ENCODE measurements around the gene KDM5B. TPM values are rescaled to one million over a fixed set of nuclear protein-coding genes. Genes with fewer than 3 reads are reported as not detected.
"Not testable (repeated sequence)": the region's sequence is repeated elsewhere in the genome, so short reads cannot be mapped to it uniquely, and the experiment has no call there.

Gene KDM5B
- total RNA-seq, 1 experiment from 2014 or later = not detected

DNA sequence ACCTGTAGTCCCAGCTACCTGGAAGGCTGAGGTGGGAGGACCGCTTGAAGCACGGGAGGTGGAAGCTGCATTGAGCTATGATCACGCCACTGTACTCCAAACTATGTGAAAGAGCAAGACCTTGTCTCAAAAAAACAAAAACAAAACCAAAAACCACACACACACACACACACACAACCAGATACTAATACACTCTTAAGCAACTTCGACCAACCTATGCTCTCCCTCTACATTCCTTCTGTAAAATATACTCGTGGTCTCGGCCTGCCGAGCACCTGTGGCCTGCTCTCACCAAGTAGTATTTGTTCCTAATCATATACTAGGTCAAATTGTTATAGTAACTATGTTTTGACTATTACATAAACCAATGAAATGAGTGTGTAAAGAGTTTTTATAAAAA is 84.5 kb downstream of the KDM5B start:
- Histone ChIP-seq H3K9me2 (replicated peaks; ENCODE audit: insufficient read depth, low read length) (no peaks in the 10 kb centered on the region), H3K9ac (ENCODE audit: low read length) (no peak overlapping the region), H2AFZ (ENCODE audit: low read length) (no peak overlapping the region), H4K20me1 (ENCODE audit: insufficient read depth, low read depth, low read length) (no peaks in the 10 kb centered on the region), H3K36me3 (ENCODE audit: insufficient read depth, low read length) (no peaks in the 10 kb centered on the region), H3K27ac (ENCODE audit: low read length) (no peak overlapping the region), H3K9me3 (ENCODE audit: low read length) (no peaks in the 10 kb centered on the region), H3K27me3 (ENCODE audit: low read length) (no peaks in the 10 kb centered on the region), H3K4me3 (ENCODE audit: low read length) (no peak overlapping the region), H3K4me2 (ENCODE audit: low read depth, low read length, poor library complexity, severe bottlenecking) (no peak overlapping the region), H3K4me1 (ENCODE audit: low read length) (no peaks in the 10 kb centered on the region), H3K79me2 (ENCODE audit: low read length) (no peaks in the 10 kb centered on the region)
- DNase-seq = no peak

DNA sequence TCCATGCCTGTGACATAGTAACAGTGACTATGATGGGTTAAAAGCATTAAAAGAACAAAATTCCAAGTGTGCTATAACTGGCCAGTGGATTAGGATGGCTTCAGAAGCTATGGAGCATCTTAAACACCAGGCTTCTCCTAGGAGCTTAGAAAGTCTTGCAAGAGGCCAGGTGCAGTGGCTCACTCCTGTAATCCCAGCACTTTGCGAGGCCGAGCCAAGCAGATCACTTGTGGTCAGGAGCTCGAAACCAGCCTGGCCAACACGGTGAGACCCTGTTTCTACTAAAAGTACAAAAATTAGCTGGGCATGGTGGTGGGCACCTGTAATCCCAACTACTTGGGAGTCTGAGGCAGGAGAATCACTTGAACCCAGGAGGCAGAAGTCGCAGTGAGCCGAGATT is 85.2 kb downstream of the KDM5B start:
- not testable (repeated sequence) for H3K9me3 ChIP-seq (ENCODE audit: low read length); H3K9me2 ChIP-seq (replicated peaks; ENCODE audit: insufficient read depth, low read length)

DNA sequence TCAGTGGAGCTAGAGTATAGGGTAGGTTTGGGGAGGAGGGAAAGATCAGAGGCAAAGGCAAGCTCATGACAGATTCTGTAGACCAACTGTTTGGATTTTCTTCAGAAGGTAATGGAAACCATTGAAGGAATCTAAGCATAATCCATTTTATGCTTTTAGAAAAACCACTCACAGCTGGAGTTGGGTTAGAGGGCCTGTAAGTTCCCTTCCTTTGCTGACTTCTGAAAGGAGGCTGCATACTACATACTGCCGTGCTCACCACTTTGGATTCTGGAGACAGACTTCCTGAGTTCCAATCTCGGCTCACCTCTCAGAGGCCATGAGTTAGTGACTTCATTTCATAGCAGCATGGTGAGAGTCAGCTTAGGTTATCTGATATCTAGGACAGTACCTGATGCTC is 91.6 kb downstream of the KDM5B start:
- Histone ChIP-seq H2AFZ (ENCODE audit: low read length) (no peak overlapping the region), H3K27ac (ENCODE audit: low read length) (no peak overlapping the region), H3K79me2 (ENCODE audit: low read length) (no peaks in the 10 kb centered on the region), H3K4me1 (ENCODE audit: low read length) (no peaks in the 10 kb centered on the region), H3K27me3 (ENCODE audit: low read length) (no peaks in the 10 kb centered on the region), H3K36me3 (ENCODE audit: insufficient read depth, low read length) (no peaks in the 10 kb centered on the region), H3K4me3 (ENCODE audit: low read length) (no peak overlapping the region), H3K9ac (ENCODE audit: low read length) (no peak overlapping the region), H4K20me1 (ENCODE audit: insufficient read depth, low read depth, low read length) (0 out of 2 replicates have a peak, but pooled peaks cover 3% of the 10 kb centered on the region), H3K4me2 (ENCODE audit: low read depth, low read length, poor library complexity, severe bottlenecking) (no peak overlapping the region), H3K9me2 (replicated peaks; ENCODE audit: insufficient read depth, low read length) (no peaks in the 10 kb centered on the region), H3K9me3 (ENCODE audit: low read length) (no peaks in the 10 kb centered on the region)
- no peak for DNase-seq

More for the DNA sequence above, 85.2 kb downstream of the KDM5B start:
- H3K79me2 ChIP-seq (ENCODE audit: low read length); H4K20me1 ChIP-seq (ENCODE audit: insufficient read depth, low read depth, low read length); H3K4me1 ChIP-seq (ENCODE audit: low read length); H3K27me3 ChIP-seq (ENCODE audit: low read length); H3K9ac ChIP-seq (ENCODE audit: low read length); H3K4me3 ChIP-seq (ENCODE audit: low read length); H2AFZ ChIP-seq (ENCODE audit: low read length); H3K27ac ChIP-seq (ENCODE audit: low read length); H3K36me3 ChIP-seq (ENCODE audit: insufficient read depth, low read length); H3K4me2 ChIP-seq (ENCODE audit: low read depth, low read length, poor library complexity, severe bottlenecking); DNase-seq: not testable (repeated sequence)

DNA sequence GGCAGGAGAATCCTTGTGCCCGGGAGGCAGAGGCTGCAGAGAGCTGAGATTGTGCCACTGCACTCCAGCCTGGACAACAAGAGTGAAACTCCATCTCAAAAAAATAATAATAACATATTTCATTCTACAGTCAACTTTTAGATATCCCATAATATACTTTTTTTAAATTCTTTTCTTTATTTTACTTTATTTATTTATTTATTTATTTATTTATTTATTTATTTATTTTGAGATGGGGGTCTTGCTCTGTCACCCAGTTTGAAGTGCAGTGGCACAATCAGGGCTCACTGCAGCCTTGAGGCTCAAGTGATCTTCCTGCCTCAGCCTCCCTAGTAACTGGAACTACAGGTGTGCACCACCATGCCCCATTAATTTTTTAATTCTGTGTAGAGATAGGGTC is 94.0 kb downstream of the KDM5B start:
- DNase-seq; H2AFZ ChIP-seq (ENCODE audit: low read length); H4K20me1 ChIP-seq (ENCODE audit: insufficient read depth, low read depth, low read length); H3K4me3 ChIP-seq (ENCODE audit: low read length); H3K79me2 ChIP-seq (ENCODE audit: low read length); H3K9ac ChIP-seq (ENCODE audit: low read length); H3K27ac ChIP-seq (ENCODE audit: low read length); H3K9me2 ChIP-seq (replicated peaks; ENCODE audit: insufficient read depth, low read length); H3K36me3 ChIP-seq (ENCODE audit: insufficient read depth, low read length); H3K27me3 ChIP-seq (ENCODE audit: low read length); H3K9me3 ChIP-seq (ENCODE audit: low read length); H3K4me1 ChIP-seq (ENCODE audit: low read length); H3K4me2 ChIP-seq (ENCODE audit: low read depth, low read length, poor library complexity, severe bottlenecking): not testable (repeated sequence)

DNA sequence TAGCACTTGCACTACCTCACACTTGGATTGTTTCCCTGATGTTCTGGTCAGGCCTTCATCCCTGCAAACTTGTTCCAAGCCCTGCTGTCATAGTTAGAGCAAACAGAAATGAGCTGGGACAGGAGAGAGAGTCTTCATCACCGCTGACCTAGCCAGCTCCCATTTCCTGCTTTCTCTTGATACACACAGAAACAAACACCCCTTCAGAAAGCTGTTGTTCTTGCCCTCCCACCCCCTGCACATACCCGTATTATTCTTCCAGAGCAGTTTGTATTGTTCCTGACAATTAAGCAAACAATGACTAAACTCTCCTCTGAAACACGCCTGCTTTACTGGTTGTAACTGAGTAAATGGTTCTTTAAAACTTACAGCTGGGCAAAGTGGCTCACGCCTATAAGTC is 95.1 kb downstream of the KDM5B start:
- H3K9me3 ChIP-seq (ENCODE audit: low read length) = no peaks in the 10 kb centered on the region
- H3K4me2 ChIP-seq (ENCODE audit: low read depth, low read length, poor library complexity, severe bottlenecking) = no peak overlapping the region
- H3K9me2 ChIP-seq (replicated peaks; ENCODE audit: insufficient read depth, low read length) = no peaks in the 10 kb centered on the region
- H3K4me1 ChIP-seq (ENCODE audit: low read length) = no peaks in the 10 kb centered on the region
- no peaks in the 10 kb centered on the region for H3K79me2 ChIP-seq (ENCODE audit: low read length)
- H3K9ac ChIP-seq (ENCODE audit: low read length) = no peak overlapping the region
- H4K20me1 ChIP-seq (ENCODE audit: insufficient read depth, low read depth, low read length) = 0 out of 2 replicates have a peak, but pooled peaks cover 3% of the 10 kb centered on the region
- no peaks in the 10 kb centered on the region for H3K27me3 ChIP-seq (ENCODE audit: low read length)
- H3K36me3 ChIP-seq (ENCODE audit: insufficient read depth, low read length) = no peaks in the 10 kb centered on the region
- H3K4me3 ChIP-seq (ENCODE audit: low read length) = no peak overlapping the region
- no peak overlapping the region for H2AFZ ChIP-seq (ENCODE audit: low read length)
- no peak for DNase-seq
- no peak overlapping the region for H3K27ac ChIP-seq (ENCODE audit: low read length)

DNA sequence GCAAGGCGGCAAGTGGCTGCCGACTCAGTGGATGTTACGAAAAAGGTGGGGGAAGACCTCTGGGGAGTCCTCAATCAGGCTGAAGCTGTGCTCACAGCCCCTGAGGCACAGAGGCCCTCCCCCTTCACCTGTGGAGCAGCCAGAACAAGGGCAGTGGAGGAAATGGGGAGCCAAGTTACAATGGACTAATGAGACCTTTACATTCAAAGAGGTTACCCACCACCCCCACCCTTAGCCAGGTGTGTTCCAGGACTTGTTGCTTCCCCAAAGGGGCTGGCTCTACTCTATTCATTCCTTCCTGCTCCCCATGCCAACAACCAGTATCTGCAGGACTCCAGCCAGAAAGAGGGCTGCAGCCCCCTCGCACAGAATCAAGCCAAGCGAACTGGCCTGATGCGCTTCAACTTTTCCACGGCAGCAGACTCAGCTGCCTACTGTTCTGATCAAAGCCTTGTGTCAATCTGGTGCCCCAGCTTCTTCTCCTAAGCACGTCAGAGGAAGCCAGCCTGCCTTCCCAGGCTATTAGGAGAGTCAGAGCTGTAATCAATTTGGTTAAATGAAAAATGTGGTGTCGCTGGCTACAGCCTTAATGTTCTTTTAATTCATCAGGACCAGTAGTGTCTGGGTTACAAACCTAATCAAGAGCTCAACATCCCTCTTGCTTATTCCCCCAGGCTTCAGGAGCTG is 96.1 kb downstream of the KDM5B start:
- Histone ChIP-seq H3K4me3 (ENCODE audit: low read length) (no peak overlapping the region), H3K27ac (ENCODE audit: low read length) (no peak overlapping the region), H3K36me3 (ENCODE audit: insufficient read depth, low read length) (no peaks in the 10 kb centered on the region), H3K9me3 (ENCODE audit: low read length) (no peaks in the 10 kb centered on the region), H3K79me2 (ENCODE audit: low read length) (no peaks in the 10 kb centered on the region), H4K20me1 (ENCODE audit: insufficient read depth, low read depth, low read length) (0 out of 2 replicates have a peak, but pooled peaks cover 3% of the 10 kb centered on the region), H2AFZ (ENCODE audit: low read length) (no peak overlapping the region), H3K4me1 (ENCODE audit: low read length) (no peaks in the 10 kb centered on the region), H3K9me2 (replicated peaks; ENCODE audit: insufficient read depth, low read length) (no peaks in the 10 kb centered on the region), H3K4me2 (ENCODE audit: low read depth, low read length, poor library complexity, severe bottlenecking) (no peak overlapping the region), H3K9ac (ENCODE audit: low read length) (no peak overlapping the region), H3K27me3 (ENCODE audit: low read length) (no peaks in the 10 kb centered on the region)
- DNase-seq = no peak

DNA sequence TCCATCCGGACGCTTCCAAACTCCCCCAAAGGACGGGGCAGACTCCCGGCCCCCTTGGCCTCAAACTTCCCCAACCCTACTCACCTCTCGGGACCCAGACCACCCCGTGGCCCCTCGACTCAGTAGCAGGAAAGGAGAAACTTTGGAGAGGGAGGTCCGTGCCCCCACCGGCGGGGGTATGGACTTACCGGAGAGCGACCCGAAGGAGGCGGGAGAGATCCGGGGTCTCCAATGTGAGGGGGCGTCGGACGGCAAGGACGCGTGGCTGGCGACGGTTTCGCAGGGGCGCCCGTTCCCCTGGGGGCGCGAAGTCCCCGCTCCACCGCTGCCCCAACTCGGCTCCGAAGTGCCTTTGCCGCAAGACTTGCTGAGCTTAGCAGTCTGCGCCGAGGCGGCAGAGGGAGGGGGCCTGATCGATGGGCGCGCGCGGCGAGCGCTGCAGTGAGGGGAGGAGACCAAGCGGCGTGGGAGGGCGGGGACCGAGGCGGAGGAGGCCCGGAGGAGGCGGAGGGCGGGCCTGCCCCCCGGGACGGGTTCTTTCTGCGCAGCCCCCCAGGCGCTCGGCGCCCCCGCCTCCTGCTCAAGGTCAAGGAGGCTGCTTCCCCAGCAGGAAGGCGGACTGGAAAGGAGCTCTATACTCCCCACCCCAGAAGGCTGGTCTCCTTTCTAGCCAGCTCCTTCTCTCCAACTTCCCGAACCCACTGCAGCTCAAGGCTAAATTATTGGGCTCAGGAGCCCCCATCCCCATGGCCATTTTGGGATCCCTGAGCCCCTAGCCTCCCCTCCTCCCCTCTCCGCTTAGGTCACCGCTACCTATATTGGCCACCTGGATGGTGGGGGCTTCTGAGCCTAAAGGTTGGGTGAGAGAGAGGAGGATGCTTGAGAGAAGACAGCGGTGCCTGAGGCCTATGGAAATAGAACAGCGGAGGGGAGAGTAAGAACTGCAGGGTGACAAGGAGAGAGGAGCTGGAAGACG is 97.9 kb downstream of the KDM5B start, which contains the start of gene SYT2:
TSS of gene SYT2 (minus strand) at position 385 of the 976 bp plus-strand sequence. CDS start 104,682 bp downstream, outside the sequence.
- no peak for DNase-seq
- Histone ChIP-seq H3K4me2 (ENCODE audit: low read depth, low read length, poor library complexity, severe bottlenecking) (no peak within 1 kb of the TSS), H3K27me3 (ENCODE audit: low read length) (no peaks in the 10 kb centered on the region)

DNA sequence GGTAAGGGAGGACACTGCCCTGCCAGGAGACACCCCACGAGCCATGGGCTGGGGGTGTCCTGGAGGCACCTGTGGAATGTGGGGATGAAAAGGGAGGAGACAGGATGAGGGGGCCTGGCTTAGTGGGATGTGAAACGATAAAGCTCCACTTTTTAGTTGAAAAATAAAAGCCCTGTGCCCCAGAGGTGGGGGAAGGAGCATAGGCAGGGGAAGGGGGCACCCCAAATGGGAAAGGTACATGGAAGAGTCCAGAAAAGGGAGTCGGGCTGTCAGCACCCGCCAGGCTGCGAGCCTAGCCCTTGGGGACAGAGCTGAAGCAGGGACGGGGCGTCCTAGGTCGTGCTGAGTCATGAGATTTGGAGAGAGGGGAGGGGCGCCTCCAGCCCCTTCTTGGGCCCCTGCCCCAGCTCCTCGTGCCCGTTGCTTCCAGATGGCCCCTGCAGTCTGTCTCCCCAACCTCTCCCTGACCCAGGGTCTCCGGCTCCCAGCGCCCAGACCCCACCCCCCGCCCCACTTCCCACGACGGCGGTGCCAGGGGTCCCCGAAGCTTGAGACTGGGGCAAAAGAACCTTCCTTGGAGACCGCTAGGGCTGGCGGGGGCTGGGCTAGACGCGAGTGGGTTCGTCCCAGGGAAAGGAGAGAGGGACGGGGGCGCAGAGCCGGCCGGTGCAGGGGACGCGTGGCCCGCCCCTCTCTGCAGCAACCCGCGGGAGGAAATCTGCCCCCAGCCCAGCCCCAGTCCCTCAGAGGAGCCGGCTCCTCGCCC is 98.8 kb downstream of the KDM5B start:
- Histone ChIP-seq H3K36me3 (ENCODE audit: insufficient read depth, low read length) (no peaks in the 10 kb centered on the region), H3K4me1 (ENCODE audit: low read length) (no peaks in the 10 kb centered on the region), H3K27me3 (ENCODE audit: low read length) (no peaks in the 10 kb centered on the region), H3K4me3 (ENCODE audit: low read length) (no peak overlapping the region), H3K27ac (ENCODE audit: low read length) (no peak overlapping the region), H3K9me3 (ENCODE audit: low read length) (no peaks in the 10 kb centered on the region), H3K79me2 (ENCODE audit: low read length) (no peaks in the 10 kb centered on the region), H3K9me2 (replicated peaks; ENCODE audit: insufficient read depth, low read length) (no peaks in the 10 kb centered on the region), H2AFZ (ENCODE audit: low read length) (no peak overlapping the region), H3K9ac (ENCODE audit: low read length) (no peak overlapping the region), H3K4me2 (ENCODE audit: low read depth, low read length, poor library complexity, severe bottlenecking) (no peak overlapping the region), H4K20me1 (ENCODE audit: insufficient read depth, low read depth, low read length) (no peaks in the 10 kb centered on the region)
- no peak for DNase-seq

More for the DNA sequence above, 97.9 kb downstream of the KDM5B start, which contains the start of gene SYT2:
- Histone ChIP-seq H3K27ac (ENCODE audit: low read length) (no peak within 1 kb of the TSS), H3K4me1 (ENCODE audit: low read length) (no peaks in the 10 kb centered on the region), H3K36me3 (ENCODE audit: insufficient read depth, low read length) (no peaks in the 10 kb centered on the region), H3K9me2 (replicated peaks; ENCODE audit: insufficient read depth, low read length) (no peaks in the 10 kb centered on the region), H3K79me2 (ENCODE audit: low read length) (no peaks in the 10 kb centered on the region), H3K9me3 (ENCODE audit: low read length) (no peaks in the 10 kb centered on the region), H3K9ac (ENCODE audit: low read length) (no peak within 1 kb of the TSS), H2AFZ (ENCODE audit: low read length) (no peak within 1 kb of the TSS), H4K20me1 (ENCODE audit: insufficient read depth, low read depth, low read length) (no peaks in the 10 kb centered on the region), H3K4me3 (ENCODE audit: low read length) (no peak within 1 kb of the TSS)

All from Karpas-422 (cell line).